Stimulated activated CD4-positive, alpha-beta T cell treated with anti-CD3 and anti-CD28 coated beads, Interleukin-15, amount 100 ng/mL, for 24 hours (primary cell): ENCODE measurements around the gene NME7.

Experiments used
- DNase-seq: peaks from one replicate; pipeline ENCODE4 v3.0.0-alpha.2; 2020

The NME7 gene

DNA sequence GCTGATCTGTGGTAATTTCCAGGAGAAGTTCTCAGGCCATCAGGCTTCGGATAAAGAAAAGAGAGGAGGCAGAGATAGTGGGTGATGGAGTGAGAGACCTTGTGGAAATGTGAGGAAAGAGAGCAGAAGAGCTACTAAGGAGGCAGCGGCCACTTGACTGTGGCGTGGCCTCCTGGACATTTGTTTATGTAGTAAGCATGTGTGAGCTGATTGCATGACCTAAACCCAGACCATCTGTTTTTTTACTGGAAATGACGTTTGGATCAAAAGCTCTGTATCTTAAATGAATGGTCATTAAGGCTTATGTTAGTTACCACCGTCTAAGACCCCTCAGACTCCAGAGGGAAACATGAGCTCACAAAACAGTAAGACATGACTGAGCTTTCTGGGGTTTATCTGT lies 247.5 kb downstream of the NME7 start:
- no peak for DNase-seq

DNA sequence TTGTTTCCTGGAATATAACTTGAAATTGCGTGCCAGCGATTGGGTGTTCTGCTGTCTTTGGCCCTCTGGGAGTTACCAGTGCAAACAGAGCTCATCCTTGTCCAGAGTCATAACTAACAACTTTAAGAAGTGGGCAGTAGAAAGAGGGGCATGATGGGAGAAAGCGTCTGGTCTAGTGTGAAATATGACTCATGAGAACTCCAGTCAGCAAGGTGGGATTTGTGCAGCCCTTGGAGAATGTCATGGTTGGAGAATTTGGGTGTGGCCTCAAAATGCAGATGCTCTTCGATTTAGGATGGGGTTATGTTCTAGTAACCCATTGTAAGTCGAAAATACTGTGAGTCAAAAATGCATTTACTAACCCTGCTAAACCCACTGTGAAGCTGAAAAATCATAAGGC lies 248.2 kb downstream of the NME7 start:
- DNase-seq: no peak

DNA sequence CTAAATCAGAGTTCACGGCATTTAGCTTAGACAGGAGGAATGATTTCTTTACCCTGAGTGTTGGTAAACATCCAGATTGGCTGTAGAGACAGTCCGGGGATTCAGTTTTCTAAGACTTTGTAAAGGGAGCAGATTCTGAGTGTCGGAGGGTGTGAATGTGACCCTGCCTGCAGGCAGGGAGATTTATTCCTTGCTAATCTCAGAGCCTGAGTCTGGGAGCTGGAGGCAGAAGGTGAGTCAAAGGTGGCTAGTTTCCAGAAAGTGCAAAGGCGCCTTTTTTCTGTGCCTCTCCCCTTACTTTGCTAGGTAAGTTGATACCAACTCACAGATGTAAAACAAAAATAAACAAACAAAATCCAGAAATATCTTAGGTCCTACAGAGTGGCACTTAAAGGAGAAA lies 249.4 kb downstream of the NME7 start:
- DNase-seq: no peak

GRCh38 chr1:169117599-169117998 lies 250.0 kb downstream of the NME7 start:
- no peak for DNase-seq

DNA sequence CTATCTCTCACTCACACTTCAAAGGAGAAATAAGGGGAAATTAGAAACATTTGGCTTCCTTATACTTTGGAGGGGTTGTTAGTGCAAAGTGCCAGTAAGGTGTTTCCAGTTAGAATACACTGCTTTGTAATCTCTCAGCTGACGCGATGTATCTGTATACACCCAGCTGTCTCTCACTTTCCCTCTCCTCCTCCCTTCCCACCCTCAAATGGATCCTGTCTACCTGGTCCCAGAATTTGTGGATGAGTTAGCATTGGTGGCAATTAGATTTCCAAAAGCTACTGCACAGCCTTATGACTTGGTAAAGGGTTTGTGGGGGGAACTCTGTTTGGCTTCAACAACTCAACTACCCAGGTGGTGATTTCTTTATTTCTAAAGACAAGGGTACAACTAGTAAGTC lies 250.6 kb downstream of the NME7 start:
- DNase-seq: no peak

- DNase-seq: peak; percentile 46
Measured at GRCh38 chr1:169115891-169116585, 251.6 kb downstream of the NME7 start.

GRCh38 chr1:169113613-169114119 lies 253.9 kb downstream of the NME7 start:
- no peak for DNase-seq

GRCh38 chr1:169112241-169112640 lies 255.4 kb downstream of the NME7 start:
- DNase-seq: no peak

DNA sequence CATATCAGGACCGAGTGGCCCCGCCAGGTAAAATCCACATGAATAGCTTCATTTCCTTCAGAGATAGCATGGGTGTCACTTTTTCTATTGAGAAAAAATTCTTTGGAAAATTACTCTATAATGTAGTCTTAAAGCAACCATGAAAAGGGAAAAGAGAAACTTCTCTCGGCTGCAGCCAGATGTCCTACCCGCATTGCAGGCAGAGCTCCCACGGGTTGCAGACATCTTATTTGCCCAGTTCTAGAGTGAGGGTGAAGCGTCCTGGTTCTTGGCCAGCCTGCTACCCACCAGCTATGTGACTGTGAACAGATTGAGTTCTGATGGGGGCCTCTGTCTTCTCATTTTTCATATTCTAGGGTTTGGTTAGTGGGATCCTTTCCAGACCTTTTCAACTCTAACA lies 256.1 kb downstream of the NME7 start:
- no peak for DNase-seq

- DNase-seq: no peak
Measured at GRCh38 chr1:169110689-169111447, 256.7 kb downstream of the NME7 start.

DNA sequence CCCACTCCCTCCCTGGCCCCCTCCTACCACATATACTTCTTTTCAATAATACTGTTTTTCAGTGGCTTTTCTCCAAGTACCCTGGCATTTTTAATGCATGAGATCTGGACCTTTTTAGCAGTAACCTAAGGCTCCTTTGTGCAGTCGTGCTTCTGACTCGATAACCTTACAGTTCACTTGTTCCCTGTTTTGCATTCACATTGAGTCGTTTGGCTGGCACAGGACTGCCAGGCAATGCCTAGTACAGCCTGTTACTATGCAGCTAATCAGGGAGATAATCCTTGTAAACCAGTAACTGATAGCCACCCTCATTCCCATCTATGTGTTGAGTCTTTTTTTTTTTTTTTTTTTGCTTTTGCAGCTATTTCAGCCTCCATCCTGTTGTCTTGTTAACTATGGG lies 257.4 kb downstream of the NME7 start:
- no peak for DNase-seq

GRCh38 chr1:169109561-169110134 lies 257.9 kb downstream of the NME7 start:
- DNase-seq: no peak

DNA sequence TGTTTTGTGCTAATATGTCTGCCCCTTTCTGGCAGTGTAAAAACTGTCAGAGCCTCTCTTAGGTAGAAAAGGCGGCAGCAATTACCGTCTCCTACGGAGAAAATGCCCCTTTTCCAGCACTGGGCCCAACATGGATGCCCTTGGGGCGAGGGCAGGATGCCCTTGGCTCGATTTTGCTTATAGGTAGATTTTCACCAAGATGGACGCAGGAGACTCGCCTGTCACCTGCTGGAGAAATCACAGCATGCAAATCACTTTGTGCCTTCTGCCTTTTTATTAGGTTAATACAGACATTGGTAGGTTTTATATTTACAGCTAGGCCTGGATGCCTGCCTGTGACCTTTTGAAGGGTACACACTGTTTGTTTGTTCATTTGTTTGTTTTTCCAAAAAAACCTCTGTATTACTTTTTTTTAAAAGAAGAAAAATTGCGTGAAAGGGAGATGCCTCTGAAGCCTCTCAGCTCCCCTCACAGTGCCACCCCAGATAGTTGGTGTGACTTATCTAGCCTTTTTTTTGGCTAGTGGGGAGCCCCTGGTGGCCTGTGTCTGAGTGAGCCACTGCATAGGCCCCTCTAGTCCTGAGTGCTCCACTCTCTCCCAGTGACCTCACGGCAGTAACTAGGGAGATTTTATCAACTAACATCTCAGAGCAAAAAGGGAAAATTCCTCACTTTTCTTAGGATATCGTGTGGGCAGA lies 258.6 kb downstream of the NME7 start:
- DNase-seq: no peak

- DNase-seq: no peak
Measured at GRCh38 chr1:169108223-169108622, 259.4 kb downstream of the NME7 start.

GRCh38 chr1:169107603-169108208 lies 259.9 kb downstream of the NME7 start:
- peak; percentile 48 for DNase-seq

- peak; percentile 31 for DNase-seq
Measured at GRCh38 chr1:169106921-169107602, 260.5 kb downstream of the NME7 start.

- peak; percentile 88 for DNase-seq
Measured at GRCh38 chr1:169106095-169106920, 261.3 kb downstream of the NME7 start, which contains the start of gene ATP1B1. Gene ATP1B1, plus strand, starts transcription at chr1:169106690. Its CDS starts 140 bp downstream, at chr1:169106830.

DNA sequence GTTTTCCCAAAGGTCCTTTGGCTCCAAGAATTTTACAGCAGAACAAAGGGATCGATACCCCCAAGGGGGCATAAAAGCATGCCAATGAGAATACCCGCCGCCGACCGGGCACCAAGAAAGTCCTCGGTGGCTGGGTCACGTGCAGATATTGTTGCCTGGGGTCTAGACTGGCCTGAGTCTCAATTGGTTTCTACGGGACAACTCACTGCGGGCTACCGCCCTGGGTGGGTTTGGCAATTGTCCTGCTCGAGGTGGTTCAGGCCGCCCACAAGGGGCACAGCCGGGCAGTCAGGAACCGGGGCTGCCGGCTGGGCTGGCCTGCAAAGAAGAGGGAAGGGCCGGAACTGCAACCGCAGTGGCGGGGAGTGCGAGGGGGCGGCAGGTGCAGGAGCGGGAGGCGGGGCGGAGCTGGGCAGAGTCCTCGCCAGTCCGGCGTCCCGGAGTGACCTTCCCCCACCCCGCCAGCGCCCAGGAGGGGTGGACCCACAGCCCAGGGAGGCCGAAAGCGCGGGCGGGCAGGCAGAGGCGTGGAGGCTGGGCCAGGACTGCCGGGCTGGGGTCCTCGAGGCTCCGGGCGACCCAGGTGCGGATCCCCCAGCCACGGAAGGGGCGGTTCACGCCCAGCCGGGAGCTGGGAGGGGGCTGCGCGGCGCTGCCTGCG lies 262.0 kb downstream of the NME7 start:
- DNase-seq: peak; percentile 45

- DNase-seq: no peak
Measured at GRCh38 chr1:169105087-169105433, 262.5 kb downstream of the NME7 start.

DNA sequence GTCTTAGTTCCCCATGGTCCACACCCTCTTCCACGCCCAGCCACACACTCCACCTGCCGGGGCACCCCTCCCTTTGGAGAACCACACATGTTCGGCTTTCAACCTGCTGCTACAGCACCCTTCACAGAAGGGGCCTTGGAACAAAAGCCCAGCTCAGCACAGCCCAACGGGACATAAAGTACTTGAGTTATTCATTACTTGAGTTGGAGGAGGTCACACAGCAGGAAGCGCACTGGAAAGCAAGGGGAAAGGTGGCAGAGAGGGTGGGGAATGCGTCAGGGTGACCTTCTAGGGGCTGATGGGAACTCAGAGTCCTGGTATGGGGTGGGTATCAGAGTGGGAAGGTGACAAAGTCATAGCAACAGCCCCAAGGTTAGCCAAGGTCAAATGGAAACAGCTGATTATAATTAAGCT lies 264.1 kb downstream of the NME7 start:
- no peak for DNase-seq

GRCh38 chr1:169103002-169103401 lies 264.6 kb downstream of the NME7 start:
- no peak for DNase-seq
